Peyer's patch (tissue), 4 donors: ENCODE results near the gene GPR142. TPM values are rescaled to one million over a fixed set of nuclear protein-coding genes. Genes with fewer than 3 reads are reported as not detected.

Source experiments
- DNase-seq, 3 donors: peaks; one replicate each; pipeline ENCODE4 v3.0.0-alpha.2; 2017 to 2019
- H3K27ac ChIP-seq, 4 donors: fragments of 200-600 bp; sonication (generic); one replicate each; pipeline ENCODE4 v1.5.1; 2016 to 2019
- H3K27me3 ChIP-seq, 2 donors: fragments of 200-600 bp; sonication (generic); one replicate each; pipeline ENCODE4 v1.5.1; 2019
- H3K36me3 ChIP-seq, 3 donors: fragments of 200-600 bp; sonication (generic); one replicate each; pipeline ENCODE4 v1.5.1; 2016 to 2019
- H3K4me1 ChIP-seq, 4 donors: fragments of 200-600 bp; sonication (generic); one replicate each; pipeline ENCODE4 v1.5.1; 2016 to 2019
- H3K4me3 ChIP-seq, 4 donors: fragments of 200-600 bp; sonication (generic); 1 replicate in 3 of 4; 2 replicates in 1 of 4; pipeline ENCODE4 v1.5.1; 2016 to 2019; ENCODE audit warnings: mild to moderate bottlenecking in 1 of 4
- H3K9me3 ChIP-seq, 4 donors: fragments of 200-600 bp; sonication (generic); one replicate each; pipeline ENCODE4 v1.5.1; 2016 to 2019; ENCODE audit warnings: mild to moderate bottlenecking in 1 of 4
- CTCF ChIP-seq, 6 experiments: fragments of 450-650 bp in 4 of 6; fragments of 200-600 bp in 2 of 6; sonication (generic) in 1 of 6; IDR thresholded peaks; one replicate each; pipeline ENCODE4 v1.5.1; 2017 to 2019; ENCODE audit warnings: antibody characterized with exemption in 6 of 6, mild to moderate bottlenecking in 3 of 6, moderate library complexity in 1 of 6
- POLR2A ChIP-seq, 2 donors: fragments of 450-650 bp; IDR thresholded peaks; one replicate each; pipeline ENCODE4 v1.5.1; 2017; ENCODE audit warnings: antibody characterized with exemption in 2 of 2, mild to moderate bottlenecking in 2 of 2, moderate library complexity in 2 of 2
- total RNA-seq, 4 donors: library from RNA; depleted of rRNA; stranded (reverse); fragments of >200 nt; gene quantifications; one replicate each; pipeline ENCODE4 v1.1.0, GENCODE V29; 2016

The GPR142 gene
- total RNA-seq, 4 donors from 2014 or later = 0.53 to 1.1 (median 0.85) TPM; not detected in 1

GRCh38 chr17:74351552-74352210, 15.6 kb upstream of the GPR142 start:
- TF ChIP-seq CTCF (IDR thresholded peaks at IDR 0.05) = no peak
- TF ChIP-seq POLR2A (IDR thresholded peaks at IDR 0.05) = no peak
- peaks cover 0 to 6% of the 10 kb centered on the region in 2 donors for H3K27me3 ChIP-seq

GRCh38 chr17:74353446-74354060, 13.8 kb upstream of the GPR142 start:
- no peak for DNase-seq
- no peaks in the 10 kb centered on the region for H3K9me3 ChIP-seq
- H3K27me3 ChIP-seq = peaks cover 0 to 20% of the 10 kb centered on the region in 2 donors
- H3K27ac ChIP-seq = no peak overlapping the region
- TF ChIP-seq CTCF (IDR thresholded peaks at IDR 0.05) (no peak), POLR2A (IDR thresholded peaks at IDR 0.05) (no peak)
- peaks cover 0 to 12% (median 6%) of the 10 kb centered on the region in 4 donors for H3K4me1 ChIP-seq
- no peak overlapping the region for H3K4me3 ChIP-seq
- H3K36me3 ChIP-seq = no peaks in the 10 kb centered on the region

More at GRCh38 chr17:74351552-74352210, 15.6 kb upstream of the GPR142 start:
- Histone ChIP-seq H3K27ac (no peak overlapping the region), H3K4me3 (no peak overlapping the region), H3K36me3 (no peaks in the 10 kb centered on the region), H3K9me3 (no peaks in the 10 kb centered on the region), H3K4me1 (peaks cover 0 to 3% (median 1%) of the 10 kb centered on the region in 4 donors)
- no peak for DNase-seq

- peaks cover 0 to 20% of the 10 kb centered on the region in 2 donors for H3K27me3 ChIP-seq
- no peaks in the 10 kb centered on the region for H3K9me3 ChIP-seq
- H3K4me3 ChIP-seq = no peak overlapping the region
- DNase-seq = peak in 2 of 3 donors; percentile 57 to 70
- peaks cover 0 to 12% (median 6%) of the 10 kb centered on the region in 4 donors for H3K4me1 ChIP-seq
- no peaks in the 10 kb centered on the region for H3K36me3 ChIP-seq
- H3K27ac ChIP-seq = no peak overlapping the region
- TF ChIP-seq CTCF (IDR thresholded peaks at IDR 0.05) (peak in 5 of 6 experiments; percentile 18 to 66 (median 55)), POLR2A (IDR thresholded peaks at IDR 0.05) (no peak)
These were observed 13.2 kb upstream of the GPR142 start for GRCh38 chr17:74354123-74354522.

- Histone ChIP-seq H3K36me3 (no peaks in the 10 kb centered on the region), H3K27me3 (peaks cover 0 to 20% of the 10 kb centered on the region in 2 donors), H3K4me3 (no peak overlapping the region), H3K4me1 (peaks cover 0 to 12% (median 6%) of the 10 kb centered on the region in 4 donors), H3K27ac (no peak overlapping the region), H3K9me3 (no peaks in the 10 kb centered on the region)
- no peak for DNase-seq
- no peak for TF ChIP-seq POLR2A (IDR thresholded peaks at IDR 0.05)
- no peak for TF ChIP-seq CTCF (IDR thresholded peaks at IDR 0.05)
These were observed 12.7 kb upstream of the GPR142 start for GRCh38 chr17:74354561-74354960.

- no peak for DNase-seq
These were observed 12.2 kb upstream of the GPR142 start for GRCh38 chr17:74355065-74355464.

More at GRCh38 chr17:74355065-74355464, 12.2 kb upstream of the GPR142 start:
- H3K27ac ChIP-seq = no peak overlapping the region
- no peaks in the 10 kb centered on the region for H3K9me3 ChIP-seq
- H3K4me1 ChIP-seq = peaks cover 0 to 12% (median 6%) of the 10 kb centered on the region in 4 donors
- TF ChIP-seq POLR2A (IDR thresholded peaks at IDR 0.05) (no peak), CTCF (IDR thresholded peaks at IDR 0.05) (no peak)
- H3K4me3 ChIP-seq = no peak overlapping the region
- no peaks in the 10 kb centered on the region for H3K36me3 ChIP-seq
- peaks cover 0 to 20% of the 10 kb centered on the region in 2 donors for H3K27me3 ChIP-seq
